ENCODE measurements around the gene EVPL.
"Not testable (repeated sequence)": the region's sequence is repeated elsewhere in the genome, so short reads cannot be mapped to it uniquely, and the experiment has no call there.

Gene EVPL

GRCh38 chr17:76065775-76066174 lies 38.7 kb upstream of the EVPL start:
- TF ChIP-seq CTCF (conservative IDR thresholded peaks at IDR 0.05) (no peak), ZFX (IDR thresholded peaks at IDR 0.05) (no peak)
- no peak overlapping the region for H3K27ac ChIP-seq

DNA sequence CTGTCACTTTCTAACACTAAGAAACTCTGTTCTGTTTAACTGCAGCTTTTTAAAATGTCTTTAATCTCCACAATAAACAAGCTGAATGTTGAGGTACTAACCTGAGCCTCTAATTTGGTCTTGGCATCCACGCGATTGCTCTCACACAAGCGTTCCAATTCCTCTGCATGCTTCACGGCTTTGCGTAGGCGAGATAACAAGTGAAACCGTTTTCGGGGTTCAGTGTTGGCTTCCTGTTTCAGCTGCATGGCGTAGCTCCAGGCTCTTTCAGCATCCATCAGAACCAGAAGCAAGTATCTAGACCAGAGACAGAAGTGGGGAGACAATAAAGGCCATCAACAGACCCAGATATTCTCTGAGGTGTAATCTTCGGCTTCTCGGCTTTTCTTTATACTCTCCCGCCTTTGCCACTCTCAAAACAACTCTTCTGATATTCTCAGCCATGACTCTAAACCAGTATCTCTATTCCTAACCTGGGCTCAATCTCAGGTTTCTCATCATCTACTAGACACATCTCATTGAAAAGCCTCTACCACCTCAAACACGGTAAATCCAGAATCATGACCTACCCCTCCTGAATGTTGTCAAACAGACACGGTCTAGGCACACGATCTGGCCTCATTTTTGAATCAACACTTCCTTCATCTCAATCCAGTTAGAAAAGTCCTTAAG lies 36.9 kb upstream of the EVPL start:
- TF ChIP-seq ZFX (IDR thresholded peaks at IDR 0.05) (no peak), CTCF (conservative IDR thresholded peaks at IDR 0.05) (no peak)

DNA sequence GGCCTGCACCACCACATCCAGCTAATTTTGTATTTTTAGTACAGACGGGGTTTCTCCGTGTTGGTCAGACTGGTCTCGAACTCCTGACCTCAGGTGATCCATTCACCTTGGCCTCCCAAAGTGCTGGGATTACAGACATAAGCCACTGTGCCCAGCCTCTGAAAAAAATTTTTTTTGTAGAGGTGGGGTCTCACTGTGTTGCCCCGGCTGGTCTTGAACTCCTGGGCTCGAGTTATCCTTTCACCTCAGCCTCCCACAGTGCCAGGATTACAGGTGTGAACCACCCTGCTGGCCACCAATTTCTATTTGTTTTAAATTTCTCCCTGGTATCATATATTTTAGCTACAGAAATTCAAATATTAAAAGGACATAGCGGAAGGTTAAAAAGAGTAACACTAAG lies 31.2 kb upstream of the EVPL start:
- H3K27ac ChIP-seq = not testable (repeated sequence)

More for the DNA sequence above, 36.9 kb upstream of the EVPL start:
- no peak overlapping the region for H3K27ac ChIP-seq

- H3K27ac ChIP-seq = no peak overlapping the region
- no peak for TF ChIP-seq CTCF (conservative IDR thresholded peaks at IDR 0.05)
- TF ChIP-seq ZFX (IDR thresholded peaks at IDR 0.05) = no peak
These were observed 29.8 kb upstream of the EVPL start for GRCh38 chr17:76056882-76057281.

DNA sequence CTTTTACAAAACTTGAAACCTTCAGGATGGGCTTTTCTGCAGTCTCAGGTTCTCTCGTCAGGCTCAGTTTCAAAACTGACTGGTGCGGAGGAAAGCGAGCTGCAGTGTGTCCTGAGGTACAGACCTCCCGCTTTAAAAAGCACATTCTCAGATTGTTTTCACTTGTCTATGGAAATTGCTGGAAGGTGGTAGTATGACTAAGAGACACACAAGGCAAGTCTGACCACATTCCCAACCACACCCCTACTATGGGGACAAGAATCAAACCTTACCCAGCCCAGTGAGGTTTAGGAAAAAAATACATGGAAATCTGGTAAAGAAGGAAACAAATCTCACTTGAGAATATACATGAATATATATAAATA lies 27.0 kb upstream of the EVPL start:
- H3K27ac ChIP-seq = no peak overlapping the region
- TF ChIP-seq ZFX (IDR thresholded peaks at IDR 0.05) (no peak), CTCF (conservative IDR thresholded peaks at IDR 0.05) (no peak)

DNA sequence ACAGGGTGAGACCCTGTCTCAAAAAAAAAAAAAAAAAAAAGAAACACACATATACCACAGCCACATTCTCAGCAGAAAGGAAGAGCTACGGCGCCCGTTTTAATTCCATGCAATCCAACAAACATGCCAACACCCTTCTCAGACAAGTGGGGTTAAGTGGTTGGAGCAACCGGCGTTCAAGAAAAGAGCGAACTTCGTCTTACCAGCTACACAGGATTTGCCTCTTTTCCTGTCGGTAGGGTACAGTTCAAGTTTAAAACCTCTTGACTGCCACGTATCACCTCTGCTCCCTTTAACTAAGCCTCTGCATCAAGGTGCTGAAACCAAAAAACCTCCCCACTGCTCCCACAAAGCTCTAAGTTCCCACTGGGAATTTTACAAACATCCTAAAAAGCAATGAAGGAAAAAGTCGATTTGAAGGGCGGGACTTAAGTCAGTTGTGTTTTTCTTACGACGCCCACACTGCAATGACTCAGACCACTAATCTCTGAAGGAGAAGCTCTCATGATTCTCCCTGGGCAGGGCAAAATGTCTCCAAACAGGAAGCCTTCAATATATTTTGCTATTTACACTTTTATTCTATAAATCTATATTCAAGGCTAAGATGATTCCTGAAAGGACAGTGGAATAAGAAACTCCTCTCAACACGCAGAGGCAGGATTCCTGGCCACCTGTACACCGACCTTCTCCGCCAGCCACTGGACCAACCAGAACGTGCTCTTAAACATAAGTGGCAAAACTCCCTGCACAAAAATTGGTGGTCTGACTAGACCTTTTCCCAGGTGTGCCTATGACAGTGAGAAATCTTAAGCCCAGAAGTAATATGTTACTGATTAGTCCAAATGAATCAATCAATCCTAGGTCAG lies 26.4 kb upstream of the EVPL start:
- TF ChIP-seq ZFX (IDR thresholded peaks at IDR 0.05) = no peak
- TF ChIP-seq CTCF (conservative IDR thresholded peaks at IDR 0.05) = no peak
- no peak overlapping the region for H3K27ac ChIP-seq

DNA sequence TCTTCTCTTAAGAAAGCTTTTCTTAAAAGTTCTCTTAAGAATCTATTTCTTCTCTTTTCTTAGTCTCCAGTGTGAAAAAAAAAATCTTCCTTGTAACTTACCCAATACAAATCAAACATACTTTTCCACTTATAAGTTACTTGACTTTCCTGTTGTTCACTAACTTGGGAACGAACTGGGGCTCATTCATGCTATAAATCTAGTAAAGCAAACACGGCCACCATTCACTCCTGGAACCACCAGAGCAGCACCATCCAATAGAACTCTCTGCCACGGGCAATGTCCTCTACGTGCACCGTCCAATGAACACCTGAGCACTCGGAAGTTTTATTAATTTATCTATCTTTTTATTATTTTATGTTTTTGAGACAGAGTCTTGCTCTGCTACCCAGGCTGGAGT lies 24.5 kb upstream of the EVPL start:
- TF ChIP-seq CTCF (conservative IDR thresholded peaks at IDR 0.05) = no peak
- no peak for TF ChIP-seq ZFX (IDR thresholded peaks at IDR 0.05)
- peak overlapping the region; percentile 47 for H3K27ac ChIP-seq

Measured in C4-2B (cell line).